ENCODE measurements around the gene RARB. TPM values are rescaled to one million over a fixed set of nuclear protein-coding genes. Genes with fewer than 3 reads are reported as not detected.

The RARB gene
- total and polyA plus RNA-seq, 2 donors from 2014 or later = 8.3 to 14.7 TPM

GRCh38 chr3:25441234-25441856, 13.3 kb downstream of the RARB start:
- TF ChIP-seq, protein P1, sequence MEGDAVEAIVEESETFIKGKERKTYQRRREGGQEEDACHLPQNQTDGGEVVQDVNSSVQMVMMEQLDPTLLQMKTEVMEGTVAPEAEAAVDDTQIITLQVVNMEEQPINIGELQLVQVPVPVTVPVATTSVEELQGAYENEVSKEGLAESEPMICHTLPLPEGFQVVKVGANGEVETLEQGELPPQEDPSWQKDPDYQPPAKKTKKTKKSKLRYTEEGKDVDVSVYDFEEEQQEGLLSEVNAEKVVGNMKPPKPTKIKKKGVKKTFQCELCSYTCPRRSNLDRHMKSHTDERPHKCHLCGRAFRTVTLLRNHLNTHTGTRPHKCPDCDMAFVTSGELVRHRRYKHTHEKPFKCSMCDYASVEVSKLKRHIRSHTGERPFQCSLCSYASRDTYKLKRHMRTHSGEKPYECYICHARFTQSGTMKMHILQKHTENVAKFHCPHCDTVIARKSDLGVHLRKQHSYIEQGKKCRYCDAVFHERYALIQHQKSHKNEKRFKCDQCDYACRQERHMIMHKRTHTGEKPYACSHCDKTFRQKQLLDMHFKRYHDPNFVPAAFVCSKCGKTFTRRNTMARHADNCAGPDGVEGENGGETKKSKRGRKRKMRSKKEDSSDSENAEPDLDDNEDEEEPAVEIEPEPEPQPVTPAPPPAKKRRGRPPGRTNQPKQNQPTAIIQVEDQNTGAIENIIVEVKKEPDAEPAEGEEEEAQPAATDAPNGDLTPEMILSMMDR (IDR thresholded peaks at IDR 0.05; ENCODE audit: borderline replicate concordance, extremely low read depth, insufficient read depth) = peak; percentile 35
- FAIRE-seq (no peak), DNase-seq (no peak)
- Histone ChIP-seq H3K4me3 (ENCODE audit: low read length in 3 of 3) (no peak overlapping the region), H3K4me1 (ENCODE audit: control insufficient read depth in 2 of 3, insufficient read depth in 2 of 3, low read depth in 1 of 3, low read length in 3 of 3) (peaks cover 0 to 11% (median 2%) of the 10 kb centered on the region in 3 donors), H3K36me3 (ENCODE audit: control insufficient read depth in 2 of 3, insufficient read depth in 3 of 3, low read length in 3 of 3) (no peaks in the 10 kb centered on the region), H3K27me3 (ENCODE audit: control insufficient read depth, insufficient read depth, low read length) (no peaks in the 10 kb centered on the region), H3K9ac (ENCODE audit: low read length in 3 of 3) (no peak overlapping the region), H3K27ac (ENCODE audit: low read depth in 2 of 2, low read length in 2 of 2) (no peak overlapping the region), H3K9me3 (ENCODE audit: control insufficient read depth in 2 of 3, insufficient read depth in 1 of 3, low read length in 3 of 3) (no peaks in the 10 kb centered on the region)
- intact Hi-C loops (cut with DNase I) = no loop called here

- Histone ChIP-seq H3K4me1 (ENCODE audit: control insufficient read depth in 2 of 3, insufficient read depth in 2 of 3, low read depth in 1 of 3, low read length in 3 of 3) (peaks cover 0 to 11% (median 0%) of the 10 kb centered on the region in 3 donors), H3K9ac (ENCODE audit: low read length in 3 of 3) (no peak overlapping the region), H3K27me3 (ENCODE audit: control insufficient read depth, insufficient read depth, low read length) (no peaks in the 10 kb centered on the region), H3K36me3 (ENCODE audit: control insufficient read depth in 2 of 3, insufficient read depth in 3 of 3, low read length in 3 of 3) (no peaks in the 10 kb centered on the region), H3K27ac (ENCODE audit: low read depth in 2 of 2, low read length in 2 of 2) (no peak overlapping the region), H3K9me3 (ENCODE audit: control insufficient read depth in 2 of 3, insufficient read depth in 1 of 3, low read length in 3 of 3) (no peaks in the 10 kb centered on the region), H3K4me3 (ENCODE audit: low read length in 3 of 3) (no peak overlapping the region)
- intact Hi-C loops (cut with DNase I) = no loop called here
- DNase-seq = no peak
- TF ChIP-seq, protein P1 (IDR thresholded peaks at IDR 0.05; ENCODE audit: borderline replicate concordance, extremely low read depth, insufficient read depth) = no peak
- FAIRE-seq = no peak
Observed at GRCh38 chr3:25442486-25442885, 14.4 kb downstream of the RARB start.

DNA sequence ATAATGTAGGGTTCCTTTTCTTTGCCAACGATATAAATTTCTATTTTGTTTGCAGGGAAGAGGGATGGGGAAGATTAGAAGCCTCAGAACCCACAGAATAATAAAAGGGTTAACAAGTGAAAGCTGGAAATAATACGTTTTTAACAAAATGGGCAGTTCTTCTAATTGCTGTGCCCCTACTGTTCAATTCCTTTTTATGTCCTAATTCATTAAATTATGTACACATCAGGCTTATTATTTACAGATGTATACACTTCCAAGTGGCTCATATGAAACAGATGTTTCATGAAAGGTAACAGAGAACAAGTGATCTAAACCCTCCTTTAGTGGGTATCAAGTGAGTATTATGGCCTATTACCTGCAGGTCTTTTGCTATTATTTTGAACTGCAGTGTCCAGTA, 16.2 kb downstream of the RARB start:
- no peaks in the 10 kb centered on the region for H3K27me3 ChIP-seq (ENCODE audit: control insufficient read depth, insufficient read depth, low read length)
- H3K27ac ChIP-seq (ENCODE audit: low read depth in 2 of 2, low read length in 2 of 2) = no peak overlapping the region
- intact Hi-C loops (cut with DNase I) = no loop called here
- DNase-seq (no peak), FAIRE-seq (no peak)
- no peak overlapping the region for H3K4me3 ChIP-seq (ENCODE audit: low read length in 3 of 3)
- no peaks in the 10 kb centered on the region for H3K36me3 ChIP-seq (ENCODE audit: control insufficient read depth in 2 of 3, insufficient read depth in 3 of 3, low read length in 3 of 3)
- H3K9ac ChIP-seq (ENCODE audit: low read length in 3 of 3) = no peak overlapping the region
- H3K9me3 ChIP-seq (ENCODE audit: control insufficient read depth in 2 of 3, insufficient read depth in 1 of 3, low read length in 3 of 3) = no peaks in the 10 kb centered on the region
- H3K4me1 ChIP-seq (ENCODE audit: control insufficient read depth in 2 of 3, insufficient read depth in 2 of 3, low read depth in 1 of 3, low read length in 3 of 3) = peaks cover 0 to 8% (median 4%) of the 10 kb centered on the region in 3 donors
- TF ChIP-seq, protein P1 (IDR thresholded peaks at IDR 0.05; ENCODE audit: borderline replicate concordance, extremely low read depth, insufficient read depth) = no peak

GRCh38 chr3:25445731-25446130, 17.7 kb downstream of the RARB start:
- intact Hi-C loops (cut with DNase I) = no loop called here
- Histone ChIP-seq H3K4me3 (ENCODE audit: low read length in 3 of 3) (no peak overlapping the region), H3K36me3 (ENCODE audit: control insufficient read depth in 2 of 3, insufficient read depth in 3 of 3, low read length in 3 of 3) (no peaks in the 10 kb centered on the region), H3K9ac (ENCODE audit: low read length in 3 of 3) (no peak overlapping the region), H3K4me1 (ENCODE audit: control insufficient read depth in 2 of 3, insufficient read depth in 2 of 3, low read depth in 1 of 3, low read length in 3 of 3) (peaks cover 0 to 12% (median 4%) of the 10 kb centered on the region in 3 donors), H3K9me3 (ENCODE audit: control insufficient read depth in 2 of 3, insufficient read depth in 1 of 3, low read length in 3 of 3) (no peaks in the 10 kb centered on the region), H3K27me3 (ENCODE audit: control insufficient read depth, insufficient read depth, low read length) (no peaks in the 10 kb centered on the region), H3K27ac (ENCODE audit: low read depth in 2 of 2, low read length in 2 of 2) (no peak overlapping the region)
- TF ChIP-seq, protein P1 (IDR thresholded peaks at IDR 0.05; ENCODE audit: borderline replicate concordance, extremely low read depth, insufficient read depth) = no peak
- no peak for DNase-seq
- FAIRE-seq = no peak
